Neural cell (in vitro differentiated cells): Measurements from ENCODE around the gene CNTNAP1. TPM values are rescaled to one million over a fixed set of nuclear protein-coding genes. Genes with fewer than 3 reads are reported as not detected.
A peak's percentile ranks its signal among the peaks of the same experiment; 100 is the strongest.

ENCODE experiments used
- H2AFZ ChIP-seq: fragments of 200-600, 300-800 bp; sonication (generic), shearing (Covaris generic); 2 replicates; pipeline ENCODE4 v1.6.0; 2014; ENCODE audit warnings: low read depth, mild to moderate bottlenecking, antibody characterized with exemption, low read length, moderate library complexity
- H3F3A ChIP-seq: fragments of 200-600 bp; shearing (Covaris generic); 2 replicates; pipeline ENCODE4 v1.6.1; 2016; ENCODE audit warnings: mild to moderate bottlenecking, moderate library complexity, mixed read lengths, antibody characterized with exemption, low read length; ENCODE audit not compliant: insufficient read depth, poor library complexity, severe bottlenecking
- H3K27ac ChIP-seq: fragments of 200-600, 300-800 bp; sonication (generic), shearing (Covaris generic); 2 replicates; pipeline ENCODE4 v1.5.1; 2014; ENCODE audit warnings: mild to moderate bottlenecking, low read length, moderate library complexity
- H3K27me3 ChIP-seq: fragments of 300-800, 200-600 bp; sonication (generic), shearing (Covaris generic); 2 replicates; pipeline ENCODE4 v1.6.0; 2014; ENCODE audit warnings: mild to moderate bottlenecking, low read depth, low read length, moderate library complexity; ENCODE audit not compliant: insufficient read depth
- H3K36me3 ChIP-seq: fragments of 300-800, 200-600 bp; sonication (generic), shearing (Covaris generic); 2 replicates; pipeline ENCODE4 v1.5.1; 2014; ENCODE audit warnings: mild to moderate bottlenecking, antibody characterized with exemption, low read length, moderate library complexity; ENCODE audit not compliant: insufficient read depth
- H3K4me2 ChIP-seq: fragments of 300-800, 200-600 bp; sonication (generic), shearing (Covaris generic); 2 replicates; pipeline ENCODE4 v1.6.0; 2014; ENCODE audit warnings: mild to moderate bottlenecking, low read length
- H3K4me3 ChIP-seq: fragments of 300-800, 200-600 bp; sonication (generic), shearing (Covaris generic); 2 replicates; pipeline ENCODE4 v1.5.1; 2014; ENCODE audit warnings: mild to moderate bottlenecking, low read length, moderate library complexity
- H3K79me2 ChIP-seq: fragments of 200-600 bp; shearing (Covaris generic); replicated peaks from 2 replicates; pipeline ENCODE4 v1.6.0; 2014; ENCODE audit warnings: mild to moderate bottlenecking, low read length, moderate library complexity; ENCODE audit not compliant: insufficient read depth
- H3K9ac ChIP-seq: fragments of 300-800, 200-600 bp; sonication (generic), shearing (Covaris generic); 2 replicates; pipeline ENCODE4 v1.6.1; 2016; ENCODE audit warnings: mild to moderate bottlenecking, low read length, mixed read lengths
- H3K9me2 ChIP-seq: fragments of 200-600 bp; shearing (Covaris generic); 2 replicates; pipeline ENCODE4 v1.6.1; 2016; ENCODE audit warnings: mild to moderate bottlenecking, low read length, mixed read lengths; ENCODE audit not compliant: insufficient read depth
- H3K9me3 ChIP-seq: fragments of 200-600, 300-800 bp; sonication (generic), shearing (Covaris generic); 2 replicates; pipeline ENCODE4 v1.6.1; 2016; ENCODE audit warnings: mild to moderate bottlenecking, mixed run types, low read length, moderate library complexity, mixed read lengths
- H4K20me1 ChIP-seq: fragments of 200-600 bp; shearing (Covaris generic); 2 replicates; pipeline ENCODE4 v1.6.1; 2016; ENCODE audit warnings: mild to moderate bottlenecking, mixed run types; ENCODE audit not compliant: insufficient read depth
- EP300 ChIP-seq: fragments of 450-650 bp; conservative IDR thresholded peaks from 2 replicates; pipeline ENCODE4 v1.6.1; 2014; ENCODE audit warnings: antibody characterized with exemption, mild to moderate bottlenecking, moderate library complexity; ENCODE audit not compliant: poor library complexity, severe bottlenecking
- EZH2 ChIP-seq: fragments of 200-600, 300-800 bp; shearing (Covaris generic), sonication (generic); IDR thresholded peaks from 2 replicates; pipeline ENCODE4 v1.6.1; 2014; ENCODE audit warnings: antibody characterized with exemption, low read length, borderline replicate concordance, mild to moderate bottlenecking; ENCODE audit not compliant: insufficient read depth, poor library complexity, severe bottlenecking
- MXI1 ChIP-seq: fragments of 450-650 bp; conservative IDR thresholded peaks from 2 replicates; pipeline ENCODE4 v1.6.1; 2014; ENCODE audit warnings: antibody characterized with exemption, mild to moderate bottlenecking; ENCODE audit not compliant: poor library complexity, severe bottlenecking
- POLR2AphosphoS5 ChIP-seq: IDR thresholded peaks from 2 replicates; pipeline ENCODE4 v1.6.1; 2012
- RAD21 ChIP-seq: fragments of 450-650 bp; conservative IDR thresholded peaks from 2 replicates; pipeline ENCODE4 v1.6.1; 2014; ENCODE audit warnings: antibody characterized with exemption, mild to moderate bottlenecking, moderate library complexity
- SMC3 ChIP-seq: fragments of 450-650 bp; conservative IDR thresholded peaks from 2 replicates; pipeline ENCODE4 v1.6.1; 2014; ENCODE audit warnings: antibody characterized with exemption, mild to moderate bottlenecking, moderate library complexity; ENCODE audit not compliant: poor library complexity
- TAF1 ChIP-seq: IDR thresholded peaks from 2 replicates; pipeline ENCODE4 v1.6.1; 2012; ENCODE audit warnings: low read depth
- polyA plus RNA-seq: library from polyadenylated mRNA; depleted of rRNA; stranded (reverse); fragments of >200 nt; gene quantifications from 2 replicates; pipeline ENCODE4 v1.2.3, GENCODE V29; 2014
- TF ChIP-seq, protein P1 (sequence below): IDR thresholded peaks from 2 replicates; pipeline ENCODE4 v1.6.1; 2012; ENCODE audit warnings: borderline replicate concordance
- TF ChIP-seq, protein P2 (sequence below): fragments of 450-650 bp; IDR thresholded peaks from 2 replicates; pipeline ENCODE4 v1.5.1; 2014; ENCODE audit warnings: antibody characterized with exemption, mild to moderate bottlenecking, moderate library complexity; ENCODE audit not compliant: poor library complexity, severe bottlenecking

CNTNAP1 gene
- polyA plus RNA-seq, 1 donor from 2014 or later = 21.9 TPM

DNA sequence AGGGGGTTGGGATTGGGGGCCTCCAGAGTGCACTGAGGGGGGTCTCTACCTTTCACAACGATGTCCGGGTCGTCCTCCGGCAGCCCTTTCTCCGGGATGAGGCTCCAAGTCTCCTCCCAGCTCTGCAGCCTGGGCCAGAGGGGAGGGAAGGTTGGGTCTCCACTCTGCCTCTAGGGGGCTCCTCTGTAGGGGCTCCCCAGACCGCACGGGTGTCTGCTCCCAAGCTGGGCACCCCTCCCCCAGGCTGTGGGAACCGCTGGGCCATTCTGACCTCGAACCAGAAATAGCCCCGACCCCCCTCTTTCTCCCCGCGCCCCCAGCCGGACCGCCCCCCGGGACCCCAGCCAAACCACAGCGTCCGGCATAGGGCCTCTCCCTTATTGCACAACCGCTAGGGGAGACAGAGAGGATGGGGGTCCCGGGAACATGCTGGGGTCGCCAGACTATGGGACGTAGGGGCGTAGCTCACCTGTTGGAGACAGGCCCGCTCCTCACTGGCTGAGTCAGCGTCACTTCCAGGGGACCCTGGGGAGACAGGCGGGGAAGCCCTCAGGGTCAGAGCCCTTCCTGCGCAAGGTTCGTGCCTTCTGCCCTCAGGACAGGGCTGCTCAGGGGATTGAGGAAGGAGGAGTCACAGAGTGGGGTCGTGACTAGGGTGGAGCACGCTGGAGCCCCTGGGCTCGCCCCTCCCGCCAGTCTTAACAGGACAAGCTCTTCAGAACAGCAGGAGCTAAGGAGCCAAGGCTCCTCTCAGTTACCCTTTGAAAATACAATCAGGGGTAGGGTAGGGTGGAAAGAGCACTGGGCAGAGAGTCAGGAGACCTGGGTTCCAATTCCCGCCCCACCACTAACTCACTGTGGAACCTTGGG, 8.2 kb upstream of the CNTNAP1 start:
- no peak overlapping the region for H3K4me2 ChIP-seq
- H3K79me2 ChIP-seq = peaks cover 8% of the 10 kb centered on the region
- no peak overlapping the region for H3K27ac ChIP-seq
- H3K4me3 ChIP-seq = peak overlapping the region; percentile 80
- no peaks in the 10 kb centered on the region for H3K9me3 ChIP-seq
- H3K27me3 ChIP-seq = no peaks in the 10 kb centered on the region
- no peaks in the 10 kb centered on the region for H3K36me3 ChIP-seq
- no peaks in the 10 kb centered on the region for H3F3A ChIP-seq
- H3K9me2 ChIP-seq = no peaks in the 10 kb centered on the region
- TF ChIP-seq TAF1 (no peak), POLR2AphosphoS5 (no peak), EZH2 (no peak), SMC3 (no peak), EP300 (no peak), MXI1 (no peak)
- TF ChIP-seq, protein P1, sequence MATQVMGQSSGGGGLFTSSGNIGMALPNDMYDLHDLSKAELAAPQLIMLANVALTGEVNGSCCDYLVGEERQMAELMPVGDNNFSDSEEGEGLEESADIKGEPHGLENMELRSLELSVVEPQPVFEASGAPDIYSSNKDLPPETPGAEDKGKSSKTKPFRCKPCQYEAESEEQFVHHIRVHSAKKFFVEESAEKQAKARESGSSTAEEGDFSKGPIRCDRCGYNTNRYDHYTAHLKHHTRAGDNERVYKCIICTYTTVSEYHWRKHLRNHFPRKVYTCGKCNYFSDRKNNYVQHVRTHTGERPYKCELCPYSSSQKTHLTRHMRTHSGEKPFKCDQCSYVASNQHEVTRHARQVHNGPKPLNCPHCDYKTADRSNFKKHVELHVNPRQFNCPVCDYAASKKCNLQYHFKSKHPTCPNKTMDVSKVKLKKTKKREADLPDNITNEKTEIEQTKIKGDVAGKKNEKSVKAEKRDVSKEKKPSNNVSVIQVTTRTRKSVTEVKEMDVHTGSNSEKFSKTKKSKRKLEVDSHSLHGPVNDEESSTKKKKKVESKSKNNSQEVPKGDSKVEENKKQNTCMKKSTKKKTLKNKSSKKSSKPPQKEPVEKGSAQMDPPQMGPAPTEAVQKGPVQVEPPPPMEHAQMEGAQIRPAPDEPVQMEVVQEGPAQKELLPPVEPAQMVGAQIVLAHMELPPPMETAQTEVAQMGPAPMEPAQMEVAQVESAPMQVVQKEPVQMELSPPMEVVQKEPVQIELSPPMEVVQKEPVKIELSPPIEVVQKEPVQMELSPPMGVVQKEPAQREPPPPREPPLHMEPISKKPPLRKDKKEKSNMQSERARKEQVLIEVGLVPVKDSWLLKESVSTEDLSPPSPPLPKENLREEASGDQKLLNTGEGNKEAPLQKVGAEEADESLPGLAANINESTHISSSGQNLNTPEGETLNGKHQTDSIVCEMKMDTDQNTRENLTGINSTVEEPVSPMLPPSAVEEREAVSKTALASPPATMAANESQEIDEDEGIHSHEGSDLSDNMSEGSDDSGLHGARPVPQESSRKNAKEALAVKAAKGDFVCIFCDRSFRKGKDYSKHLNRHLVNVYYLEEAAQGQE = no peak
- TF ChIP-seq, protein P2, sequence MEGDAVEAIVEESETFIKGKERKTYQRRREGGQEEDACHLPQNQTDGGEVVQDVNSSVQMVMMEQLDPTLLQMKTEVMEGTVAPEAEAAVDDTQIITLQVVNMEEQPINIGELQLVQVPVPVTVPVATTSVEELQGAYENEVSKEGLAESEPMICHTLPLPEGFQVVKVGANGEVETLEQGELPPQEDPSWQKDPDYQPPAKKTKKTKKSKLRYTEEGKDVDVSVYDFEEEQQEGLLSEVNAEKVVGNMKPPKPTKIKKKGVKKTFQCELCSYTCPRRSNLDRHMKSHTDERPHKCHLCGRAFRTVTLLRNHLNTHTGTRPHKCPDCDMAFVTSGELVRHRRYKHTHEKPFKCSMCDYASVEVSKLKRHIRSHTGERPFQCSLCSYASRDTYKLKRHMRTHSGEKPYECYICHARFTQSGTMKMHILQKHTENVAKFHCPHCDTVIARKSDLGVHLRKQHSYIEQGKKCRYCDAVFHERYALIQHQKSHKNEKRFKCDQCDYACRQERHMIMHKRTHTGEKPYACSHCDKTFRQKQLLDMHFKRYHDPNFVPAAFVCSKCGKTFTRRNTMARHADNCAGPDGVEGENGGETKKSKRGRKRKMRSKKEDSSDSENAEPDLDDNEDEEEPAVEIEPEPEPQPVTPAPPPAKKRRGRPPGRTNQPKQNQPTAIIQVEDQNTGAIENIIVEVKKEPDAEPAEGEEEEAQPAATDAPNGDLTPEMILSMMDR = no peak
- H2AFZ ChIP-seq = no peak overlapping the region
- H3K9ac ChIP-seq = no peak overlapping the region
- H4K20me1 ChIP-seq = no peaks in the 10 kb centered on the region

DNA sequence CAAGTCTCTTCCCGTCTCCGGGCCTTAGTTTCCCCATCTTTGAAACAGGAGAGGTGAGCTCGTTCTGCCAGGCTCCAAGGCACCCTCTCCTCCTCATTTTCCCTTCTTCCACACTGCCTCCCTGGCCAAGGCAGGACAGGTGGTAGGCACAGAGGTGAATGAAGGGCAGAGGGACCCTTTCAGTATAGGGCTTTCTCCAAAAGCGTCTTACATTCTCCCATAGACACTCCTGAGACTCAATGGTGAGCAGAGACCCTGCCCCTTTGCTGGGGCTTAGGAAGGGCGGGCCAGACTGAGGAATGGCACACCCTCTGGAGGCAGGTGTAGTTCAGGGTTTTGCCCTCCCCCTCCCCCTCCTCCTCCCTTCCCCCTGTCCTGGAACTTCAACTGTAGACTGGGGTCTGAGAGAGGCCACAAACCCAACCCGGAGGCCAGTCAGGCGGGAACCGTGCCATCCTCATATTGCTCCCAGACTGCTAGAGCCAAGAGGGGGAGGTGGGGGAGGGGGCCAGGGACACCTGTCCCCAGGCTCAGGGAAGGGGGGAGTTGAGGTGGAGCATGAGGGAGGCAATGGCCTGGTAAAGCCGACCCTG, 7.5 kb upstream of the CNTNAP1 start:
- Histone ChIP-seq H3K9ac (peak overlapping the region; percentile 86), H3K9me3 (no peaks in the 10 kb centered on the region), H2AFZ (no peak overlapping the region), H4K20me1 (no peaks in the 10 kb centered on the region), H3K36me3 (no peaks in the 10 kb centered on the region), H3F3A (no peaks in the 10 kb centered on the region), H3K9me2 (no peaks in the 10 kb centered on the region), H3K27me3 (no peaks in the 10 kb centered on the region), H3K4me3 (peak overlapping the region; percentile 80), H3K27ac (no peak overlapping the region), H3K4me2 (no peak overlapping the region), H3K79me2 (peaks cover 8% of the 10 kb centered on the region)
- TF ChIP-seq POLR2AphosphoS5 (no peak), MXI1 (no peak), EZH2 (no peak), TAF1 (no peak), SMC3 (no peak), RAD21 (no peak), EP300 (no peak)
- TF ChIP-seq, protein P1 = no peak
- TF ChIP-seq, protein P2 = no peak
